GM21737 (cell line): ENCODE results near the gene KCNQ1OT1.

ENCODE experiments used
- ATAC-seq: cut with Tn5 transposase; IDR thresholded peaks from one replicate; pipeline ENCODE4 v1.9.1; 2021; ENCODE audit warnings: mild to moderate bottlenecking, moderate library complexity; ENCODE audit not compliant: unreplicated experiment

Gene KCNQ1OT1

DNA sequence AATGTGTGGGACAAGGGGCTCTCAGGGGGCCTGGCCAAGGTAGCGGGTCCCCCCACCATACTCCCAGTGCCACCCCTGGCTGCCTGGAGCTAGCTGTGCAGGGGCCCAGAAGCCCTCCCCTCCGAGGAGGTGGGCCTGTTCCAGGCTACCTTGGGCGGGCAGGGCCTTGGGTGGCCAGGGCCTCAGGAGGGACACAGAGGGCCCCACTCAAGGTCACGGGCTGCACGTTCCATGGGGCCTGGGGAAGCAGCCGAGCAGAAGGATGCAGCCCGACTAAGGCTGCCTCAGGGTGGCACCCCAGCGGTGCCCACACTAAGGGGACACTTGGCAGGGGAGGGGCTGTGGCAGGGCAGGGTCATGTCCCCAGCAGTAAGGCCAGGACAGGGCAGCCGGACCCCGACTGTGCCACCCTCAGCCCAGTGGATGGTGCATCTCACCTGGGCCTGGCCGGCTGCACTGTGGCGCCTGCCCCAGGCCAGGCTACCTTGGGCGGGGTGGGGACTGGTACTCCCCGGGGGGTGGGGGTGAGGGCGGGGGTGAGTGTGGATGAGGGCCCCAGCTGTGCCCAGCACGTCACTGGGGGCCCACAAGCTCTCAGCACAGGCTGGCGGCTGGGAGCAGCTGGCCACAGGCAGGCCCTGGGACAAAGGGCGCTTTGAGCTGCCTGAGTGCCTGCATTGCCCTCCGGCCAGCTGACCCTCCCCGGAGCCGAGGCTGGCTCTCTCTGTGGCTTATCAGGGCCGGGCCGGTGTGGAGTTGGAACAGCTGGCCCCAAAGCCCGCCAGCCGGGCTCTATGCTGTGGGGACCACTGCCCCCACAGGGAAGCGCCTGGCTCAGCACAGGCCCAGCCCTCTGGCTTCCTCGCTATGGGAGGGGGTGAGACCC is 137.9 kb downstream of the KCNQ1OT1 start:
- ATAC-seq, result no peak

DNA sequence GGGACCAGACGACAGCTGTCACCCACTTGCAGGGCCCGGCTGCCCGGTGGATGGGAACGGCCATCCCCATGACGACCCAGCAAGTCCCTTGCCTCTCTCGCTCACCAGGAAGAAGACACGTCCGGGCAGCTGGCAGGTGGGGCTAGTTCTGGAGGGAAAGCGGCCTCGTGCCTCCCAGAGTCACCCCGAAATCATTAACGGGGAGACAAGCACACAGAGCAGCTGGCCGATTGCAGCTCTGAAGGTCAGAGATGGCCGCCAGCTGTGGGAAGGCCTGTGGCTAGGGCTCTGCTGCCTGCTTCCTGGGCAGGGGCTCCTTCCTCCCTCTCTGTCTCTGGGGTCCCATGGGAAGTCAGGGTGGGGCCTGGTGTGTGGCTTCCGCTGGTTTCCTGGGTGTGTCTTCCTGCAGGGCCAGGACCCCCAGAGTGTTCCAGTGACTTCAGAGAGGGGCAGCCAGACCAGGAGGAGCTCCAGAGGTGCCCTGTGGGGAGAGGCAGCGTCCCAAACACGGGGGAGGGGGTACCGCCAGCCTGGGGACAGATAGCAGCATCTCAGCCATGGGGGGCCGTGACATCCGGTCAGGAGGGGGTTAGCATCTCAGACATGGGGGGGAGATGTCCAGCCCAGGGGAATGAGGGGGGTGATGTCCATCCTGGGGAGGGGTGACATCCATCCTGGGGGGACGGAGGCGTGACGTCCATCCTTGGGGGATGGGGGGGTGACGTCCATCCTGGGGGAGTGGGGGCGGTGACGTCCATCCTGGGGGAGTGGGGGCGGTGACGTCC is 140.1 kb downstream of the KCNQ1OT1 start:
- ATAC-seq, result no peak

- ATAC-seq, result no peak
Measured at GRCh38 chr11:2558861-2559526, 140.8 kb downstream of the KCNQ1OT1 start.

DNA sequence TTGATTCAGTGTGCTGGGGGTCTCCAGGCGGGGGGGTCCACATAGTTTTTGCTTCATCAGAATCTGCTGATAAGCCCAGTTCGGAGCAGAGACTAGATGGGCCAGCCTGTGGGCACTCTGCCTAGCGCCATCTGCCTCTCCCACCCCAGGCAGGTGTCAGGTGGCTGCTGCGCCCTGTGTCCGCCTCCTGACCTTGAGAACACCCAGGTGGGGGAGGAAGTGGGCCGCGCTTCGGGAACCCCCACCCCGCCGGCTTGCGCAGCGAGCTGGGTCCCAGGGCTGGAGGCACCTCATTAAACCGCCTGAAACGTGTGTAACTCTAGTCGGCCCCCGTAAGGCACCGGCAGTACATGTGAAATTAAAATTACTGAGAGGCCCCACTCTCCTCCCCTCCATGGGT is 141.4 kb downstream of the KCNQ1OT1 start:
- no peak for ATAC-seq
